Measurements from ENCODE around the gene SCNN1A. TPM values are rescaled to one million over a fixed set of nuclear protein-coding genes. Genes with fewer than 3 reads are reported as not detected.

Gene SCNN1A
- total RNA-seq, 1 experiment from 2014 or later, result 4.5 TPM

Other genes with a start within 250 kb of the SCNN1A start
- 72.4 and 86.2 TPM in 2 replicates for gene CD9, start 175.2 kb downstream of the SCNN1A start, total RNA-seq (2014; rRNA removed; shearing (Covaris generic))
- 0.05 TPM in 1 of 2 replicates, not detected in the other for gene PLEKHG6, start 64.9 kb downstream of the SCNN1A start, total RNA-seq (2014; rRNA removed; shearing (Covaris generic))
- 180 and 233 TPM in 2 replicates for gene TNFRSF1A, start 33.5 kb downstream of the SCNN1A start, total RNA-seq (2014; rRNA removed; shearing (Covaris generic))
- 0.34 and 0.49 TPM in 2 replicates for gene LTBR, start 8.6 kb upstream of the SCNN1A start, total RNA-seq (2014; rRNA removed; shearing (Covaris generic))
- not detected in 2 replicates for gene CD27, start 69.4 kb upstream of the SCNN1A start, total RNA-seq (2014; rRNA removed; shearing (Covaris generic))
- gene TAPBPL, start 76.5 kb upstream of the SCNN1A start, total RNA-seq (2014; rRNA removed; shearing (Covaris generic)), result 5.4 and 12.1 TPM in 2 replicates
- gene VAMP1, start 95.1 kb upstream of the SCNN1A start, total RNA-seq (2014; rRNA removed; shearing (Covaris generic)), result 0.96 and 2.6 TPM in 2 replicates
- gene MRPL51, start 117.7 kb upstream of the SCNN1A start, total RNA-seq (2014; rRNA removed; shearing (Covaris generic)), result 141 and 159 TPM in 2 replicates
- gene NCAPD2, start 118.5 kb upstream of the SCNN1A start, total RNA-seq (2014; rRNA removed; shearing (Covaris generic)), result 61.8 and 117 TPM in 2 replicates
- gene GAPDH, start 159.0 kb upstream of the SCNN1A start, total RNA-seq (2014; rRNA removed; shearing (Covaris generic)), result 6,702 and 8,157 TPM in 2 replicates
- gene IFFO1, start 180.5 kb upstream of the SCNN1A start, total RNA-seq (2014; rRNA removed; shearing (Covaris generic)), result 5.4 and 13.4 TPM in 2 replicates
- gene NOP2, start 192.7 kb upstream of the SCNN1A start, total RNA-seq (2014; rRNA removed; shearing (Covaris generic)), result 29.8 and 47.0 TPM in 2 replicates
- gene CHD4, start 231.8 kb upstream of the SCNN1A start, total RNA-seq (2014; rRNA removed; shearing (Covaris generic)), result 131 and 207 TPM in 2 replicates

All from M059J (cell line).